GM20000 (cell line): ENCODE measurements around the gene CDCP1.

Experiments used
- DNase-seq: peaks from one replicate; pipeline ENCODE4 v3.0.0; 2012; ENCODE audit warnings: low spot score
- TF ChIP-seq, protein P1 (sequence below): IDR thresholded peaks from 2 replicates; pipeline ENCODE4 v1.5.1; 2012; ENCODE audit warnings: mild to moderate bottlenecking, control low read depth; ENCODE audit errors: extremely low read depth, missing control alignments

Gene CDCP1

DNA sequence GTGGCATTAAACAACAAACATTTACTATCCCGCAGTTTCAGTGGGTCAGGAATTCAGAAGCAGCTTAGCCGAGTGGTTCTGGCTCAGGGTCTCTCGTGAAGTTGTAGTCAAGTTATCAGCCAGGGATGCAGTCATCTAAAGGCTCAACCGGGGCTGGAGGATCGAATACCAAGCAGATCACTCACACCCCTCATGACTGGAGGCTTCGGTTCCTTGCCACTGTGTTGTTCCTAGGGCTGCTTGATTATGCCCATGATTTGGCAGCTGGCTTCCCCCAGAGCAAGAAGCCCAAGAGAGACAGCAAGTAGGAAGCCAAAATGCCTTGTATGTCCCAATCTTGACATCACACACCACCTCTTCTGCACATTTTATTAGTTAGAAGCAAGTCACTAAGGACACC lies 33.9 kb upstream of the CDCP1 start:
- DNase-seq, result no peak
- TF ChIP-seq, protein P1, sequence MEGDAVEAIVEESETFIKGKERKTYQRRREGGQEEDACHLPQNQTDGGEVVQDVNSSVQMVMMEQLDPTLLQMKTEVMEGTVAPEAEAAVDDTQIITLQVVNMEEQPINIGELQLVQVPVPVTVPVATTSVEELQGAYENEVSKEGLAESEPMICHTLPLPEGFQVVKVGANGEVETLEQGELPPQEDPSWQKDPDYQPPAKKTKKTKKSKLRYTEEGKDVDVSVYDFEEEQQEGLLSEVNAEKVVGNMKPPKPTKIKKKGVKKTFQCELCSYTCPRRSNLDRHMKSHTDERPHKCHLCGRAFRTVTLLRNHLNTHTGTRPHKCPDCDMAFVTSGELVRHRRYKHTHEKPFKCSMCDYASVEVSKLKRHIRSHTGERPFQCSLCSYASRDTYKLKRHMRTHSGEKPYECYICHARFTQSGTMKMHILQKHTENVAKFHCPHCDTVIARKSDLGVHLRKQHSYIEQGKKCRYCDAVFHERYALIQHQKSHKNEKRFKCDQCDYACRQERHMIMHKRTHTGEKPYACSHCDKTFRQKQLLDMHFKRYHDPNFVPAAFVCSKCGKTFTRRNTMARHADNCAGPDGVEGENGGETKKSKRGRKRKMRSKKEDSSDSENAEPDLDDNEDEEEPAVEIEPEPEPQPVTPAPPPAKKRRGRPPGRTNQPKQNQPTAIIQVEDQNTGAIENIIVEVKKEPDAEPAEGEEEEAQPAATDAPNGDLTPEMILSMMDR, result no peak

DNA sequence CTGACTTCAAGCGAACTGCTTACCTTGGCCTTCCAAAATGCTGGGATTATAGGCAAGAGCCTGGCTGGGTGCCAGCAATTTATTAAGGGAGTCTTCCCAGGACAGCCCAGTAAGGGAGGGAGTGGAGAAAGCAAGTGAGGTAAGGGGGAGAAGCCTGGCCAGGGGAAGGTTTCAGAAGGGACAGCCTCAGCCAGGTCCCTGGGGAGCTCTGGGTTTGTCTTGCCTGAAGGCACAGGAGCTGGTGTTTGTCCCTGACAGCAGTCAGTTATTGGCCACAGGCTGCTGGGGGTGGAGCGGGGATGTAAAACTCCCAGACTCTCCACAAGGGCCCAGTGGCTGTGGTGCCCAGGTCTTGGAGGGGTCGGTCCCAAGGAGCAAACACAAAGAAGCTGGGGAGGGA lies 33.0 kb upstream of the CDCP1 start:
- DNase-seq, result no peak
- TF ChIP-seq, protein P1, result no peak

DNA sequence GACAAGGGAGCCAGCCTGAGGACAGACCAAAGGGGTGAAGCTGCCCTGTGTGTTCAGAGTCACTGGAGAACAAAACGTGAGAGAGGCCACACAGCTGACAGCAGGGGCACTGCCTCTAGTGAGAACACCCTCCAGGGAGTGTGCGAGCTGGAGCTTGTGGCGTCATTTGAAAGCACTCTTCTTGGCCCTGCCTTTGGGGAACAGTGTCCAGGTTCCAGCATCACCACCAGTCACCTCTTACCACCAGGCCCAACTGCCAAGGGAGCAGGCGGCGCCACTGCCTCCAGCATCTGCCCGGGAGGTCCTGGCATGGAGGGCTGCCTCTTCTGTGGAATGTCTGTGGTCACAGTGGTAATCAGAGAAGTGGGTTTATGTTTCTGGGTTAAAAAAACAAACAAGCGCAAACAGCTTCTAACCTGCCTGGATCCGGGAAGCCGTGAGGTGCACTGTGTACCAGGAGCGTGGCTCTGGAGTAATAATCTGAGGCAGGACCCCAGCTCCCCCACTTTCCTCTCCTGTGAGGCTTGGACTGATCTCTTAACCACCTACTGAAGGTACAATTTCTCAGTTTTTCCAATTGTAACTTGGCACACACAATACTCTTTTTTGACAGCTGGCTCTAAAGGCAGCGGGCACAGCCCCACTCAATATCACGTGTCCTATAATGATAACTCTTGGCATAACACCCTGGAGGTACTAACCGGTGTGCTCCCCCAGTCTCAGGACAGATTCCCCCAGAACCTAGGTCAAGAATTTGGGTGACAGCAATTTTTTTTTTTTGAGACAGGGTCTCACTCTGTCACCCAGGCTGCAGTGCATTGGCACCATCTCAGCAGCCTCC lies 32.2 kb upstream of the CDCP1 start:
- TF ChIP-seq, protein P1, result no peak
- no peak for DNase-seq

GRCh38 chr3:45176912-45177311 lies 30.7 kb upstream of the CDCP1 start:
- TF ChIP-seq, protein P1, result no peak
- DNase-seq, result no peak

GRCh38 chr3:45174234-45174633 lies 28.1 kb upstream of the CDCP1 start:
- TF ChIP-seq, protein P1, result no peak
- DNase-seq, result no peak

- no peak for DNase-seq
- TF ChIP-seq, protein P1, result no peak
Measured at GRCh38 chr3:45173776-45174175, 27.6 kb upstream of the CDCP1 start.

- no peak for DNase-seq
- TF ChIP-seq, protein P1, result no peak
Measured at GRCh38 chr3:45171283-45171682, 25.1 kb upstream of the CDCP1 start.
